WTC11 (cell line): Measurements from ENCODE around the gene GMEB1. TPM values are rescaled to one million over a fixed set of nuclear protein-coding genes. Genes with fewer than 3 reads are reported as not detected.

Source experiments
- ATAC-seq: fragments of 200-7000 bp; cut with Tn5 transposase; 2 replicates; pipeline ENCODE4 v1.10.0; 2021; ENCODE audit warnings: mild to moderate bottlenecking, moderate library complexity
- CTCF ChIA-PET: fragments of 300-600 bp; sonication (Branson Sonifier 250); formaldehyde crosslinking; loops from one replicate; lab custom pipeline; 2021; ENCODE audit warnings: antibody characterized with exemption; lab: Charles Lee
- POLR2A ChIA-PET: fragments of 350-600 bp; sonication (Branson Sonifier 250); formaldehyde crosslinking; loops from one replicate; lab custom pipeline; 2021; ENCODE audit warnings: antibody characterized with exemption; lab: Charles Lee
- DNase-seq: peaks from one replicate; pipeline ENCODE4 v3.0.0; 2021; ENCODE audit warnings: low spot score
- H3K27ac Mint-ChIP-seq: 2 replicates; pipeline ENCODE4 v1.8.0; 2021; ENCODE audit warnings: mixed read lengths
- H3K27me3 Mint-ChIP-seq: 2 replicates; pipeline ENCODE4 v1.8.0; 2021; ENCODE audit warnings: low read depth, mild to moderate bottlenecking, moderate library complexity, mixed read lengths
- H3K36me3 Mint-ChIP-seq: 2 replicates; pipeline ENCODE4 v1.8.0; 2021; ENCODE audit warnings: mixed read lengths
- H3K4me1 Mint-ChIP-seq: 2 replicates; pipeline ENCODE4 v1.8.0; 2022; ENCODE audit warnings: mixed read lengths
- H3K4me3 Mint-ChIP-seq: 2 replicates; pipeline ENCODE4 v1.8.0; 2021; ENCODE audit warnings: mild to moderate bottlenecking, moderate library complexity, mixed read lengths
- H3K9me3 Mint-ChIP-seq: 2 replicates; pipeline ENCODE4 v1.8.0; 2021; ENCODE audit warnings: mixed read lengths
- CREB1 ChIP-seq: sonication (generic); formaldehyde crosslinking; IDR thresholded peaks from 2 replicates; pipeline ENCODE4 v1.8.0; 2023; ENCODE audit warnings: mild to moderate bottlenecking, missing genetic modification reagents
- CREM ChIP-seq: sonication (generic); formaldehyde crosslinking; IDR thresholded peaks from 2 replicates; pipeline ENCODE4 v1.8.1; 2022; ENCODE audit warnings: mild to moderate bottlenecking, missing genetic modification reagents, moderate library complexity
- CTCF ChIP-seq: fragments of 200-600 bp; IDR thresholded peaks from 2 replicates; pipeline ENCODE4 v1.8.0; 2022; ENCODE audit warnings: antibody characterized with exemption
- ELF4 ChIP-seq: sonication (generic); formaldehyde crosslinking; IDR thresholded peaks from 2 replicates; pipeline ENCODE4 v1.8.1; 2022; ENCODE audit warnings: low read depth, mild to moderate bottlenecking, moderate library complexity, missing genetic modification reagents
- ERG ChIP-seq: fragments of 250-450 bp; sonication (Bioruptor Pico); IDR thresholded peaks from 2 replicates; pipeline ENCODE4 v1.8.0; 2021; ENCODE audit warnings: mild to moderate bottlenecking
- FOXJ3 ChIP-seq: sonication (generic); formaldehyde crosslinking; IDR thresholded peaks from 2 replicates; pipeline ENCODE4 v1.9.0; 2021; ENCODE audit warnings: missing genetic modification reagents, mild to moderate bottlenecking, borderline replicate concordance
- FOXK1 ChIP-seq: sonication (generic); formaldehyde crosslinking; IDR thresholded peaks from 2 replicates; pipeline ENCODE4 v1.8.0; 2022; ENCODE audit warnings: mild to moderate bottlenecking, moderate library complexity, missing genetic modification reagents
- FOXP1 ChIP-seq: sonication (generic); formaldehyde crosslinking; IDR thresholded peaks from 2 replicates; pipeline ENCODE4 v1.8.0; 2022; ENCODE audit warnings: missing genetic modification reagents, mild to moderate bottlenecking, moderate library complexity, borderline replicate concordance
- FOXP4 ChIP-seq: sonication (generic); formaldehyde crosslinking; IDR thresholded peaks from 2 replicates; pipeline ENCODE4 v1.8.0; 2022; ENCODE audit warnings: mild to moderate bottlenecking, missing genetic modification reagents
- JAZF1 ChIP-seq: fragments of 250-450 bp; sonication (Bioruptor Pico); IDR thresholded peaks from 2 replicates; pipeline ENCODE4 v1.9.0; 2021; ENCODE audit warnings: moderate library complexity, mild to moderate bottlenecking, inconsistent platforms
- RORB ChIP-seq: fragments of 250-450 bp; sonication (Bioruptor Pico); IDR thresholded peaks from 2 replicates; pipeline ENCODE4 v1.9.0; 2021; ENCODE audit warnings: mild to moderate bottlenecking
- ZNF138 ChIP-seq: sonication (generic); formaldehyde crosslinking; conservative IDR thresholded peaks from 2 replicates; pipeline ENCODE4 v1.8.1; 2022; ENCODE audit warnings: mild to moderate bottlenecking, moderate library complexity, missing genetic modification reagents
- total RNA-seq: library from RNA; stranded (reverse); gene quantifications from 3 replicates; pipeline ENCODE4 v1.2.3, GENCODE V29; 2021
- TF ChIP-seq, protein P1 (sequence below): fragments of 250-450 bp; sonication (Bioruptor Pico); conservative IDR thresholded peaks from 2 replicates; pipeline ENCODE4 v1.9.0; 2021; ENCODE audit warnings: mild to moderate bottlenecking
- TF ChIP-seq, protein P2 (sequence below): sonication (generic); formaldehyde crosslinking; IDR thresholded peaks from 2 replicates; pipeline ENCODE4 v1.8.1; 2023; ENCODE audit warnings: mild to moderate bottlenecking, missing genetic modification reagents

GMEB1 gene
- total RNA-seq, 1 experiment from 2014 or later: 29.4 TPM

GRCh38 chr1:28737307-28738132 lies 68.9 kb downstream of the GMEB1 start (continued):
- TF ChIP-seq, protein P1, sequence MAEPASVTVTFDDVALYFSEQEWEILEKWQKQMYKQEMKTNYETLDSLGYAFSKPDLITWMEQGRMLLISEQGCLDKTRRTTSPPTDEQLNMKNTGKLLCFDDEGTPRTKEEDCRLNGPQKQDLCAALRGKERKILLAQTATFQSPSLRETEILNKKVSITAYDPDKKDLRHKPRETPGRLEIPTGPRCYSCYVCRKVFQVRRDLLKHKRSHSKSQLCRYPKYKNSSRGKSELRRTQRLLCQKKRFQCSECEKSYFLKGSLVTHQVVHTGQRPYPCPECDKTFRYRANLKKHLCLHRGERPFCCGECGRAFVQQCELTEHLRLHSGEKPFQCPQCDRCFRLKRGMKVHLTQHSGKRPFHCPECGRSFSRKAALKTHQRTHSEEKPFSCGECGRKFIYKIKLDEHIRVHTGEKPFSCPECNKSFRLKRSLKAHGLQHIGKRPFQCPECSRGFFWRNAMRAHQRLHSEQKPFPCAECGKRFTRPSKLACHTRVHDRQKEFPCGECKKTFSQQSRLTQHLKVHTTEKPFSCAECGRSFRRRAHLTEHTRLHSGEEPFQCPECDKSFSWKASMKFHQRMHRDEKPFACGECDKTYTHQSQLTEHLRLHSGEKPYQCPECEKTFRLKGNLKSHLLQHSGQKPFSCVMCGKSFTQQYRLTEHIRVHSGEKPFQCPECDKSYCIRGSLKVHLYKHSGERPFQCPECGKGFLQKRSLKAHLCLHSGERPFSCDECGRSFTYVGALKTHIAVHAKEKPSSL (CRISPR knock-in tag): no peak
- TF ChIP-seq FOXJ3 (CRISPR knock-in tag) (no peak), CREM (CRISPR knock-in tag) (no peak), JAZF1 (CRISPR knock-in tag) (no peak), FOXP4 (CRISPR knock-in tag) (no peak), ERG (CRISPR knock-in tag) (no peak)
- TF ChIP-seq, protein P2, sequence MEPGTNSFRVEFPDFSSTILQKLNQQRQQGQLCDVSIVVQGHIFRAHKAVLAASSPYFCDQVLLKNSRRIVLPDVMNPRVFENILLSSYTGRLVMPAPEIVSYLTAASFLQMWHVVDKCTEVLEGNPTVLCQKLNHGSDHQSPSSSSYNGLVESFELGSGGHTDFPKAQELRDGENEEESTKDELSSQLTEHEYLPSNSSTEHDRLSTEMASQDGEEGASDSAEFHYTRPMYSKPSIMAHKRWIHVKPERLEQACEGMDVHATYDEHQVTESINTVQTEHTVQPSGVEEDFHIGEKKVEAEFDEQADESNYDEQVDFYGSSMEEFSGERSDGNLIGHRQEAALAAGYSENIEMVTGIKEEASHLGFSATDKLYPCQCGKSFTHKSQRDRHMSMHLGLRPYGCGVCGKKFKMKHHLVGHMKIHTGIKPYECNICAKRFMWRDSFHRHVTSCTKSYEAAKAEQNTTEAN (CRISPR knock-in tag): no peak

DNA sequence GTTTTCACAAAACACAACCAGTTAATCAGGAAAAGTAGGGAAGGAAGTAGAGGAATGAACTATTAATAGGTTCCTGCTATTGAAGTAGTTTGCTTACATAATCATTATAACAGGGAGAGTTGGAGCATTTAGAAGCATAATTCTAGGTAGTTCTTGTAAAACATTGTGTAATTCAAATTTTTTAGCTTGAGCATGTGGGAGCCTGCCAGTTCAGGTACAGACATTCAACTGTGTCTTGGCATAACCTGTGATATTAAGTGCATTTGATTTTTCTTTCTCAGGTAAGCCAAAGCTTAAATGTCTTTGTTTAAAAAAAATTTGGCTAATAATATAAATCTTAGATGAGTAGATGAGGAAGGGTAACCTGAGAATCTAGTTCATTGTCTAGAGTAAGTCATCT lies 71.5 kb downstream of the GMEB1 start:
- Mint-ChIP-seq H3K9me3 (no peaks in the 10 kb centered on the region), H3K4me3 (peak overlapping the region; percentile 94), H3K27me3 (no peaks in the 10 kb centered on the region), H3K27ac (peak overlapping the region; percentile 68), H3K4me1 (peaks cover 66% of the 10 kb centered on the region), H3K36me3 (peaks cover 72% of the 10 kb centered on the region)
- TF ChIP-seq CTCF (no peak), CREB1 (CRISPR knock-in tag) (no peak), FOXP1 (no peak), FOXJ3 (CRISPR knock-in tag) (no peak), FOXK1 (CRISPR knock-in tag) (no peak), ELF4 (CRISPR knock-in tag) (no peak), ZNF138 (no peak), RORB (CRISPR knock-in tag) (no peak)
- TF ChIP-seq, protein P2 (CRISPR knock-in tag): no peak
- ChIA-PET POLR2A (interaction anchor here (0.7 kb wide), 1 partner anchor 11 kb away, joined by 3 read pairs; no protein-coding TSS in a partner anchor), CTCF (no interaction called here)
- DNase-seq: no peak
- no peak for ATAC-seq
